Brain microvascular endothelial cell (primary cell): Measurements from ENCODE around the gene FAM43B.

ENCODE experiments used
- DNase-seq: peaks from one replicate; pipeline ENCODE4 v3.0.0-alpha.2; 2020
- H3K27ac ChIP-seq: fragments of 250-450 bp; sonication (Bioruptor Pico); 2 replicates; pipeline ENCODE4 v1.5.1; 2020; ENCODE audit warnings: mild to moderate bottlenecking, moderate library complexity
- H3K27me3 ChIP-seq: fragments of 250-450 bp; sonication (Bioruptor Pico); replicated peaks from 2 replicates; pipeline ENCODE4 v1.5.1; 2020; ENCODE audit warnings: mild to moderate bottlenecking
- H3K36me3 ChIP-seq: fragments of 250-450 bp; sonication (Bioruptor Pico); replicated peaks from 2 replicates; pipeline ENCODE4 v1.5.1; 2020; ENCODE audit warnings: mild to moderate bottlenecking
- H3K4me3 ChIP-seq: 2 replicates; pipeline ENCODE4 v1.5.1; 2011; ENCODE audit warnings: low read depth, mild to moderate bottlenecking, control low read depth, low read length, moderate library complexity
- CTCF ChIP-seq: IDR thresholded peaks from 2 replicates; pipeline ENCODE4 v1.5.1; 2011; ENCODE audit warnings: low read depth, mild to moderate bottlenecking, moderate library complexity, low read length, control low read depth, inconsistent platforms; ENCODE audit errors: missing control alignments
- in situ Hi-C: cut with HindIII; loops from 2 replicates; pipeline ENCODE4 v1.10.0; 2017; ENCODE audit warnings: low sequenced_read_pairs, low pct_ligation_motif_present

Gene FAM43B

GRCh38 chr1:20589331-20590278 is 37.2 kb downstream of the FAM43B start:
- H3K4me3 ChIP-seq = no peak overlapping the region
- in situ Hi-C loops = no loop called here
- H3K27ac ChIP-seq = no peak overlapping the region
- H3K36me3 ChIP-seq = no peaks in the 10 kb centered on the region
- no peak for TF ChIP-seq CTCF
- no peak for DNase-seq
- H3K27me3 ChIP-seq = no peaks in the 10 kb centered on the region

DNA sequence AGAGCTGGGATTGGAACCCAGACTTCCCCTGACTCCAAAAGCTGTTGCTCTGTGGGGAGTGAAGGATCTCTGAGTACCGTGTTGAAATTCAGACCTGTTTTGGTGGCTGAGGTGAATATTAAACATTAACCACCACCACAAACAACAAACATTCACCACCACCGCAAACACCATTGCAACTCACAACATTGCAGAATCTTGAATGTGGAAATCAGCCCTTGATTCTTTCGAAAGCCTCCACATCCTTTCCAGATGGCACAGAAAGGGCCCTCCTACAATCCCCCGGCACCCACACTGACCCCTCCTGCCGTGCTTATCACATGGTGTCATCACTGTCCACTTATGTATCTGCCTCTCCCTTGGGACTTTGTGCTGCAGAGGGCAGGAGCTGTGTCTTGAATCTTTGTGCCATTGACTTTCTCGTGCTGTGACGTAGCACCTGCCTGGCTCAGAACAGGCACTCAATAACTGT is 38.0 kb downstream of the FAM43B start:
- TF ChIP-seq CTCF = no peak
- Histone ChIP-seq H3K4me3 (no peak overlapping the region), H3K27ac (no peak overlapping the region), H3K27me3 (no peaks in the 10 kb centered on the region), H3K36me3 (no peaks in the 10 kb centered on the region)
- no peak for DNase-seq
- in situ Hi-C loops = no loop called here

GRCh38 chr1:20593756-20594155 is 41.4 kb downstream of the FAM43B start:
- in situ Hi-C loops = no loop called here
- H3K4me3 ChIP-seq = no peak overlapping the region
- H3K27ac ChIP-seq = no peak overlapping the region
- H3K36me3 ChIP-seq = no peaks in the 10 kb centered on the region
- TF ChIP-seq CTCF = no peak
- DNase-seq = no peak
- no peaks in the 10 kb centered on the region for H3K27me3 ChIP-seq

- no peak overlapping the region for H3K27ac ChIP-seq
- no peak overlapping the region for H3K4me3 ChIP-seq
- no peaks in the 10 kb centered on the region for H3K36me3 ChIP-seq
- H3K27me3 ChIP-seq = no peaks in the 10 kb centered on the region
- DNase-seq = no peak
- in situ Hi-C loops = no loop called here
- TF ChIP-seq CTCF = no peak
These were observed 42.4 kb downstream of the FAM43B start for GRCh38 chr1:20594746-20595145.

DNA sequence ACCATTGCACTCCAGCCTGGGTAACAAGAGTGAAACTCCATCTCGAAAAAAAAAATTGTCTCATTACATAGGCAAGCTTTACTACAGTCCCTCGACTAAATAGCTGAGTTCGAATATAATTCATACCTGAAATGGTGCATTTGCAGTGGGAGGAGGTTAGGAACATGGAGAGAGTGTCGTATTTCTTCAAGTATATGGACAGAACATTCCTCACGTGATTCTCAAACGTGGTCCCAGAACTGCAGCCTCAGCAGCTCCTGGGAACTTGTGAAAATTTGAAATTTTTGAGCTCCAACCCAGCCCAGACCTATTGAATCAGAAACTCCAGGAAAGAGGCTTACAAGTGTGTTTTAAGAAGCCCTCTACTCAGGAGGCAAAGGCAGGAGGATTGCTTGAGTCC is 43.7 kb downstream of the FAM43B start:
- Histone ChIP-seq H3K4me3 (no peak overlapping the region), H3K36me3 (no peaks in the 10 kb centered on the region), H3K27ac (no peak overlapping the region), H3K27me3 (no peaks in the 10 kb centered on the region)
- no peak for TF ChIP-seq CTCF
- no peak for DNase-seq
- in situ Hi-C loops = no loop called here
